CD14-positive monocyte (primary cell): Measurements from ENCODE around the gene CYP4V2. TPM values are rescaled to one million over a fixed set of nuclear protein-coding genes. Genes with fewer than 3 reads are reported as not detected.

Experiments
- DNase-seq, 3 donors: peaks; one replicate each; pipeline ENCODE4 v3.0.0-alpha.2; 2011 to 2022
- H2AFZ ChIP-seq: 2 replicates; pipeline ENCODE4 v1.6.0; 2012; ENCODE audit warnings: mild to moderate bottlenecking, low read depth, low read length, inconsistent platforms; ENCODE audit not compliant: insufficient read depth, poor library complexity, severe bottlenecking
- H3K27ac ChIP-seq, 2 donors: 1 replicate in 1 of 2; 2 replicates in 1 of 2; pipeline ENCODE4 v1.5.1; 2012 to 2013; ENCODE audit warnings: low read length in 2 of 2, control low read depth in 1 of 2, inconsistent platforms in 1 of 2, low read depth in 1 of 2, mild to moderate bottlenecking in 1 of 2
- H3K27me3 ChIP-seq, 2 donors: one replicate each; pipeline versions ENCODE4 v1.6.0 to v1.6.1; 2011 to 2013; ENCODE audit warnings: low read length in 2 of 2; ENCODE audit not compliant: control insufficient read depth in 2 of 2, insufficient read depth in 2 of 2
- H3K36me3 ChIP-seq, 2 donors: replicated peaks in 1 of 2; 1 replicate in 1 of 2; 2 replicates in 1 of 2; pipeline versions ENCODE4 v1.5.1 to v1.6.1; 2012 to 2013; ENCODE audit warnings: low read length in 2 of 2, control low read depth in 1 of 2, inconsistent platforms in 1 of 2, mild to moderate bottlenecking in 1 of 2; ENCODE audit not compliant: insufficient read depth in 2 of 2, control insufficient read depth in 1 of 2
- H3K4me1 ChIP-seq, 2 donors: 1 replicate in 1 of 2; 2 replicates in 1 of 2; pipeline versions ENCODE4 v1.5.1 to v1.6.1; 2012 to 2013; ENCODE audit warnings: low read length in 2 of 2, control low read depth in 1 of 2, inconsistent platforms in 1 of 2, mild to moderate bottlenecking in 1 of 2, moderate library complexity in 1 of 2; ENCODE audit not compliant: insufficient read depth in 2 of 2, control insufficient read depth in 1 of 2
- H3K4me2 ChIP-seq: replicated peaks from 2 replicates; pipeline ENCODE3; 2012; ENCODE audit warnings: low read length, moderate library complexity, mild to moderate bottlenecking; ENCODE audit not compliant: poor library complexity, severe bottlenecking; ENCODE audit errors: extremely low read depth
- H3K4me3 ChIP-seq, 3 experiments: fragments of 200-600 bp in 1 of 3; sonication (generic) in 1 of 3; replicated peaks in 1 of 3; 1 replicate in 2 of 3; 2 replicates in 1 of 3; pipeline ENCODE4 v1.5.1; 2011 to 2013; ENCODE audit warnings: low read length in 3 of 3, mild to moderate bottlenecking in 3 of 3, control low read depth in 2 of 3, low read depth in 2 of 3, inconsistent platforms in 1 of 3, moderate library complexity in 1 of 3
- H3K79me2 ChIP-seq: 2 replicates; pipeline ENCODE4 v1.6.0; 2012; ENCODE audit warnings: mild to moderate bottlenecking, control low read depth, inconsistent platforms, low read length, moderate library complexity; ENCODE audit not compliant: insufficient read depth
- H3K9ac ChIP-seq: 2 replicates; pipeline ENCODE4 v1.6.0; 2017; ENCODE audit warnings: low read length, mild to moderate bottlenecking; ENCODE audit not compliant: insufficient read depth, poor library complexity, severe bottlenecking
- H3K9me3 ChIP-seq, 2 donors: replicated peaks in 1 of 2; 1 replicate in 1 of 2; 2 replicates in 1 of 2; pipeline versions ENCODE4 v1.5.1 to v1.6.1; 2012 to 2013; ENCODE audit warnings: low read length in 2 of 2, control low read depth in 1 of 2; ENCODE audit not compliant: control insufficient read depth in 1 of 2, insufficient read depth in 1 of 2
- H4K20me1 ChIP-seq: 2 replicates; pipeline ENCODE4 v1.6.0; 2012; ENCODE audit warnings: mild to moderate bottlenecking, low read length, control low read depth, moderate library complexity; ENCODE audit not compliant: insufficient read depth
- H3K27ac Mint-ChIP-seq, 7 donors: one replicate each; pipeline ENCODE4 v1.8.0; 2020; ENCODE audit warnings: mild to moderate bottlenecking in 7 of 7, mixed read lengths in 7 of 7, moderate library complexity in 6 of 7, inconsistent platforms in 2 of 7
- H3K27me3 Mint-ChIP-seq, 3 donors: one replicate each; pipeline ENCODE4 v1.8.0; 2021 to 2022; ENCODE audit warnings: low read depth in 3 of 3, mild to moderate bottlenecking in 3 of 3, mixed read lengths in 3 of 3, moderate library complexity in 3 of 3, inconsistent platforms in 1 of 3
- H3K36me3 Mint-ChIP-seq, 2 donors: one replicate each; pipeline ENCODE4 v1.8.0; 2020; ENCODE audit warnings: mixed read lengths in 2 of 2, inconsistent platforms in 1 of 2, mild to moderate bottlenecking in 1 of 2
- H3K4me1 Mint-ChIP-seq: one replicate; pipeline ENCODE4 v1.8.0; 2020; ENCODE audit warnings: mild to moderate bottlenecking, mixed read lengths
- H3K4me3 Mint-ChIP-seq, 2 donors: one replicate each; pipeline ENCODE4 v1.8.0; 2020; ENCODE audit warnings: mild to moderate bottlenecking in 2 of 2, mixed read lengths in 2 of 2, moderate library complexity in 1 of 2
- H3K9me3 Mint-ChIP-seq, 7 donors: one replicate each; pipeline ENCODE4 v1.8.0; 2020 to 2022; ENCODE audit warnings: mixed read lengths in 7 of 7, mild to moderate bottlenecking in 6 of 7, moderate library complexity in 6 of 7, inconsistent platforms in 2 of 7
- WGBS: methylation state at CpG from one replicate; pipeline ENCODE4 v1.1.5; 2013; ENCODE audit warnings: missing lambda C conversion rate; ENCODE audit not compliant: insufficient coverage; 5-methylcytosine and 5-hydroxymethylcytosine counted together
- intact Hi-C, 2 donors: fragments of 100-400 bp; cut with micrococcal nuclease; formaldehyde crosslinking; loops; one replicate each; pipeline versions ENCODE4 v1.15.0 to v1.15.1; 2023
- polyA plus RNA-seq, 3 donors: library from polyadenylated mRNA; depleted of rRNA in 1 of 3; unstranded in 2 of 3; stranded (reverse) in 1 of 3; fragments of 300-500 nt in 2 of 3; fragments of >200 nt in 1 of 3; fragmentation: Illumina TruSeq in 2 of 3; gene quantifications; 1 replicate in 2 of 3; 2 replicates in 1 of 3; pipeline ENCODE4 v1.2.3, GENCODE V29; 2012 to 2021
- TF ChIP-seq, protein P1 (sequence below): fragments of 200-600 bp; IDR thresholded peaks from one replicate; pipeline ENCODE4 v1.8.0; 2022; ENCODE audit warnings: antibody characterized with exemption, mild to moderate bottlenecking

The CYP4V2 gene
- polyA plus RNA-seq, 3 donors = 6.3 to 10.5 (median 6.3) TPM

DNA sequence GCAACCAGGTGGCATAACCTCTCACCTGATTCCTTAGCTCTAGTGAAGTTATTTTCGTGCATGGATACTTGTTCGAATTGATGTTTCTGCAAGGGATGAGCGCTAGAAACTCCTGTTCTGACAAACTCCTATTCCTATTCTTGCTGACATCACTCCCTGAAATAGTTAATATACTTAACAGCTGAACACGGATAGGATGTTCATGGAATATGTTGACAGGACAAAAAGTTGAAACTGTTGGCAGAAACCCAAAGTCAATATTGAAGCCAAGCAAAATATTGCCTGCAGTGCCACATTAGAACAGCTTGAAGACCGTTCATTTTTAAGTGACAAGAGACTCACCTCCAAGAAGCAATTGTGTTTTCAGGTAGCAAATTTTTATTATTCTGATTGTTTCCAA is 35.9 kb downstream of the CYP4V2 start, which contains the start of gene KLKB1:
TSS of gene KLKB1 (plus strand) at position 287 of the 400 bp plus-strand sequence. CDS start 689 bp downstream, outside the sequence.
- no peak for DNase-seq
- H3K9me3 ChIP-seq = peaks cover 13 to 15% of the 10 kb centered on the region in 2 donors
- TF ChIP-seq, protein P1, sequence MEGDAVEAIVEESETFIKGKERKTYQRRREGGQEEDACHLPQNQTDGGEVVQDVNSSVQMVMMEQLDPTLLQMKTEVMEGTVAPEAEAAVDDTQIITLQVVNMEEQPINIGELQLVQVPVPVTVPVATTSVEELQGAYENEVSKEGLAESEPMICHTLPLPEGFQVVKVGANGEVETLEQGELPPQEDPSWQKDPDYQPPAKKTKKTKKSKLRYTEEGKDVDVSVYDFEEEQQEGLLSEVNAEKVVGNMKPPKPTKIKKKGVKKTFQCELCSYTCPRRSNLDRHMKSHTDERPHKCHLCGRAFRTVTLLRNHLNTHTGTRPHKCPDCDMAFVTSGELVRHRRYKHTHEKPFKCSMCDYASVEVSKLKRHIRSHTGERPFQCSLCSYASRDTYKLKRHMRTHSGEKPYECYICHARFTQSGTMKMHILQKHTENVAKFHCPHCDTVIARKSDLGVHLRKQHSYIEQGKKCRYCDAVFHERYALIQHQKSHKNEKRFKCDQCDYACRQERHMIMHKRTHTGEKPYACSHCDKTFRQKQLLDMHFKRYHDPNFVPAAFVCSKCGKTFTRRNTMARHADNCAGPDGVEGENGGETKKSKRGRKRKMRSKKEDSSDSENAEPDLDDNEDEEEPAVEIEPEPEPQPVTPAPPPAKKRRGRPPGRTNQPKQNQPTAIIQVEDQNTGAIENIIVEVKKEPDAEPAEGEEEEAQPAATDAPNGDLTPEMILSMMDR = no peak
- no peaks in the 10 kb centered on the region for H3K36me3 Mint-ChIP-seq
- H3K36me3 ChIP-seq = no peaks in the 10 kb centered on the region
- H3K4me3 Mint-ChIP-seq = no peak within 1 kb of the TSS
- H3K27ac ChIP-seq = no peak within 1 kb of the TSS
- no peaks in the 10 kb centered on the region for H3K79me2 ChIP-seq
- H3K4me1 ChIP-seq = no peaks in the 10 kb centered on the region
- H3K9me3 Mint-ChIP-seq = peaks cover 6 to 24% (median 20%) of the 10 kb centered on the region in 7 donors
- intact Hi-C loops = no loop called here
- WGBS = 80% methylated on average over 2 of the region's 5 CpGs
- H2AFZ ChIP-seq = no peak within 1 kb of the TSS
- H3K9ac ChIP-seq = no peak within 1 kb of the TSS
- H3K4me3 ChIP-seq = no peak within 1 kb of the TSS
- no peaks in the 10 kb centered on the region for H4K20me1 ChIP-seq
- H3K27me3 Mint-ChIP-seq = peaks cover 0 to 1% (median 0%) of the 10 kb centered on the region in 3 donors
- no peaks in the 10 kb centered on the region for H3K4me1 Mint-ChIP-seq
- H3K27me3 ChIP-seq = no peaks in the 10 kb centered on the region
- H3K4me2 ChIP-seq = no peak within 1 kb of the TSS
- H3K27ac Mint-ChIP-seq = no peak within 1 kb of the TSS

DNA sequence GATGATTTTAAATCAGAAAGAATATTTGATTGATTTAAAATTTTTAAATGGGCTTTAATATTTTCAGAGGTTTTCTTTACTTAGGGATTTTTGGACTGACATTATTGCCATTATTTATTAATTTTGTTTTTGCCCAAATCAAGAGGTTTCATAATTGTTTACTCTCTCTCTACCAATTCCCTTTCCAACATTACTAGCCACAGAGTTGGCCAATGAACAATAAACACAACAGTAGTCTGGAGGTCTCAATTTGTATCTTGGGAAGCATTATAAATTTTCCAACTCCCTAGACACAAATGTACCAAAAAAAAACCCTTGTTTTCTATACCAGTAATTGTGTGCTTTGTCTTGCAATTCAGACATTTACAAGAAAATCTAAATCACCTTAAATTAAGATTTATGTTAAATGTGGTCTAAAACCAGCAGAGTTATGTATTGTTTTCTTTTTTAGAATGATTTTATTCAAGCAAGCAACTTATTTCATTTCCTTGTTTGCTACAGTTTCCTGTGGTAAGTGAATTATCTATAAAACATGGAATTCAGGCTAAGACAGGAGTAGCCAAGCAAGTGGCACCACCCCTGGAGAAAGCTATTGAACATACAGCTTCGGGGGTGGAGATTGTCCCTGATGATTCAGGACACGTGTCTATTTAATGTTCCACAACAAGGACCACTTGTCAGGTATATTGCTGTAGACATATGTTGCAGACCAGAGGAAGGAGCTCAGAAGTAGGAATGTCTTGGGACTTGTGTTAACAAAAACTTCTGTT is 36.6 kb downstream of the CYP4V2 start:
- no peaks in the 10 kb centered on the region for H3K4me1 Mint-ChIP-seq
- intact Hi-C loops = no loop called here
- no peaks in the 10 kb centered on the region for H3K4me1 ChIP-seq
- H4K20me1 ChIP-seq = no peaks in the 10 kb centered on the region
- no peak overlapping the region for H3K4me3 Mint-ChIP-seq
- H3K79me2 ChIP-seq = no peaks in the 10 kb centered on the region
- H3K4me3 ChIP-seq = no peak overlapping the region
- H3K9me3 ChIP-seq = peaks cover 13 to 15% of the 10 kb centered on the region in 2 donors
- no peaks in the 10 kb centered on the region for H3K36me3 Mint-ChIP-seq
- DNase-seq = no peak
- no peak overlapping the region for H3K4me2 ChIP-seq
- TF ChIP-seq, protein P1 = no peak
- H2AFZ ChIP-seq = no peak overlapping the region
- H3K9me3 Mint-ChIP-seq = peaks cover 6 to 22% (median 18%) of the 10 kb centered on the region in 7 donors
- no peaks in the 10 kb centered on the region for H3K36me3 ChIP-seq
- H3K27me3 ChIP-seq = no peaks in the 10 kb centered on the region
- H3K27me3 Mint-ChIP-seq = peaks cover 0 to 1% (median 0%) of the 10 kb centered on the region in 3 donors
- no peak overlapping the region for H3K9ac ChIP-seq
- H3K27ac ChIP-seq = no peak overlapping the region
- no peak overlapping the region for H3K27ac Mint-ChIP-seq
- WGBS = 100% methylated on average over 1 of the region's 2 CpGs
